ENCODE data around the gene TXNDC11.

DNA sequence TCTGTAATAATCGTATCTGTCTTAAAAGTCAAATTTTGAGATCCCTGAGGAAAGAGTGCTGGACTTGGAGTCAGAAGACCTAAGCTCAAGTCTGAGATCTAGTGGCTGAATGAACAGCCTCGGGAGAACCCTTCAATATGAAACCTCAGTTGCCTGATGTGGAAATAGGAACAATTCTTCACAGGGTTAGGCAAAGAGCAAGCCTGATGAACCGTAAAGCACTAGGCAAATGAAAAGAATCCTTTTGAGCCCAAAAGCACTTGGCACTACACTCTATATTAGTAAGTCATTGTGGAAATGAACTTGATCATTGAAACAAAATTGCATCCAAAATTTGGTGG lies 20.2 kb downstream of the TXNDC11 start:
- TF ChIP-seq, protein P1, sequence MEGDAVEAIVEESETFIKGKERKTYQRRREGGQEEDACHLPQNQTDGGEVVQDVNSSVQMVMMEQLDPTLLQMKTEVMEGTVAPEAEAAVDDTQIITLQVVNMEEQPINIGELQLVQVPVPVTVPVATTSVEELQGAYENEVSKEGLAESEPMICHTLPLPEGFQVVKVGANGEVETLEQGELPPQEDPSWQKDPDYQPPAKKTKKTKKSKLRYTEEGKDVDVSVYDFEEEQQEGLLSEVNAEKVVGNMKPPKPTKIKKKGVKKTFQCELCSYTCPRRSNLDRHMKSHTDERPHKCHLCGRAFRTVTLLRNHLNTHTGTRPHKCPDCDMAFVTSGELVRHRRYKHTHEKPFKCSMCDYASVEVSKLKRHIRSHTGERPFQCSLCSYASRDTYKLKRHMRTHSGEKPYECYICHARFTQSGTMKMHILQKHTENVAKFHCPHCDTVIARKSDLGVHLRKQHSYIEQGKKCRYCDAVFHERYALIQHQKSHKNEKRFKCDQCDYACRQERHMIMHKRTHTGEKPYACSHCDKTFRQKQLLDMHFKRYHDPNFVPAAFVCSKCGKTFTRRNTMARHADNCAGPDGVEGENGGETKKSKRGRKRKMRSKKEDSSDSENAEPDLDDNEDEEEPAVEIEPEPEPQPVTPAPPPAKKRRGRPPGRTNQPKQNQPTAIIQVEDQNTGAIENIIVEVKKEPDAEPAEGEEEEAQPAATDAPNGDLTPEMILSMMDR (IDR thresholded peaks at IDR 0.05), result no peak
- no peak for TF ChIP-seq EP300 (IDR thresholded peaks at IDR 0.05)
- no peak for TF ChIP-seq POLR2AphosphoS5 (IDR thresholded peaks at IDR 0.05)
- TF ChIP-seq POLR2A (IDR thresholded peaks at IDR 0.05), result no peak

Measured in upper lobe of left lung (tissue), 4 donors.